ENCODE measurements around the gene TAP2. TPM values are rescaled to one million over a fixed set of nuclear protein-coding genes. Genes with fewer than 3 reads are reported as not detected.

Gene TAP2
- polyA plus RNA-seq, 1 donor from 2014 or later = 1.2 TPM

- no peak overlapping the region for H3K4me3 ChIP-seq (ENCODE audit: low read length)
- H3K4me2 ChIP-seq (ENCODE audit: low read length) = no peak overlapping the region
Observed at GRCh38 chr6:32842021-32842650, 3.6 kb upstream of the TAP2 start.

More at GRCh38 chr6:32842021-32842650, 3.6 kb upstream of the TAP2 start:
- Histone ChIP-seq H3F3A (ENCODE audit: insufficient read depth, low read length, poor library complexity, severe bottlenecking) (no peaks in the 10 kb centered on the region), H3K9me3 (ENCODE audit: low read length) (no peaks in the 10 kb centered on the region), H2AFZ (ENCODE audit: low read depth, low read length) (no peak overlapping the region), H3K27me3 (ENCODE audit: insufficient read depth, low read depth, low read length) (peaks cover 42% of the 10 kb centered on the region), H4K20me1 (ENCODE audit: insufficient read depth) (no peaks in the 10 kb centered on the region), H3K9ac (ENCODE audit: low read length) (no peak overlapping the region), H3K79me2 (replicated peaks; ENCODE audit: insufficient read depth, low read length) (no peaks in the 10 kb centered on the region), H3K9me2 (ENCODE audit: insufficient read depth, low read length) (no peaks in the 10 kb centered on the region), H3K27ac (ENCODE audit: low read length) (no peak overlapping the region), H3K36me3 (ENCODE audit: insufficient read depth, low read length) (no peaks in the 10 kb centered on the region)
- TF ChIP-seq REST (IDR thresholded peaks at IDR 0.05; ENCODE audit: borderline replicate concordance) (no peak), POLR2AphosphoS5 (IDR thresholded peaks at IDR 0.05) (no peak), MXI1 (conservative IDR thresholded peaks at IDR 0.05; ENCODE audit: poor library complexity, severe bottlenecking) (no peak), EZH2 (IDR thresholded peaks at IDR 0.05; ENCODE audit: borderline replicate concordance, insufficient read depth, low read length, poor library complexity, severe bottlenecking) (no peak), SMC3 (conservative IDR thresholded peaks at IDR 0.05; ENCODE audit: poor library complexity) (no peak), CTCF (IDR thresholded peaks at IDR 0.05; ENCODE audit: poor library complexity, severe bottlenecking) (no peak), TAF1 (IDR thresholded peaks at IDR 0.05; ENCODE audit: low read depth) (no peak), EP300 (conservative IDR thresholded peaks at IDR 0.05; ENCODE audit: poor library complexity, severe bottlenecking) (no peak), RAD21 (conservative IDR thresholded peaks at IDR 0.05) (no peak)
